GM18868 (cell line): ENCODE measurements around the gene STK32B.

Experiments
- ATAC-seq: cut with Tn5 transposase; IDR thresholded peaks from one replicate; pipeline ENCODE4 v1.9.1; 2021; ENCODE audit warnings: mild to moderate bottlenecking, moderate library complexity; ENCODE audit not compliant: unreplicated experiment

The STK32B gene

GRCh38 chr4:5489260-5489659, 438.0 kb downstream of the STK32B start:
- no peak for ATAC-seq

GRCh38 chr4:5497489-5497888, 446.2 kb downstream of the STK32B start:
- ATAC-seq: no peak

GRCh38 chr4:5500165-5500564, 448.9 kb downstream of the STK32B start:
- ATAC-seq: no peak

- no peak for ATAC-seq
Measured at GRCh38 chr4:5503336-5503936, 452.2 kb downstream of the STK32B start.

GRCh38 chr4:5504486-5504885, 453.2 kb downstream of the STK32B start:
- ATAC-seq: no peak

GRCh38 chr4:5510504-5510903, 459.2 kb downstream of the STK32B start:
- ATAC-seq: no peak

GRCh38 chr4:5511791-5512190, 460.5 kb downstream of the STK32B start:
- no peak for ATAC-seq

GRCh38 chr4:5515646-5516045, 464.4 kb downstream of the STK32B start:
- ATAC-seq: no peak

GRCh38 chr4:5517372-5517771, 466.1 kb downstream of the STK32B start:
- no peak for ATAC-seq

GRCh38 chr4:5524446-5525299, 473.4 kb downstream of the STK32B start:
- no peak for ATAC-seq

GRCh38 chr4:5526080-5526846, 475.0 kb downstream of the STK32B start:
- ATAC-seq: no peak

GRCh38 chr4:5527211-5527610, 475.9 kb downstream of the STK32B start:
- ATAC-seq: no peak

GRCh38 chr4:5528031-5528436, 476.8 kb downstream of the STK32B start:
- ATAC-seq: no peak

GRCh38 chr4:5532100-5532499, 480.8 kb downstream of the STK32B start:
- ATAC-seq: no peak

- ATAC-seq: no peak
Measured at GRCh38 chr4:5539584-5539983, 488.3 kb downstream of the STK32B start.

- ATAC-seq: no peak
Measured at GRCh38 chr4:5541169-5541568, 489.9 kb downstream of the STK32B start.

- ATAC-seq: no peak
Measured at GRCh38 chr4:5543681-5544080, 492.4 kb downstream of the STK32B start.

- ATAC-seq: no peak
Measured at GRCh38 chr4:5544762-5545161, 493.5 kb downstream of the STK32B start.

GRCh38 chr4:5545271-5545670, 494.0 kb downstream of the STK32B start:
- ATAC-seq: no peak

- ATAC-seq: no peak
Measured at GRCh38 chr4:5547651-5548249, 496.5 kb downstream of the STK32B start.
